ENCODE results near the gene ACAP2. TPM values are rescaled to one million over a fixed set of nuclear protein-coding genes. Genes with fewer than 3 reads are reported as not detected.
A peak's percentile ranks its signal among the peaks of the same experiment; 100 is the strongest.
"Not testable (repeated sequence)": the region's sequence is repeated elsewhere in the genome, so short reads cannot be mapped to it uniquely, and the experiment has no call there.

Gene ACAP2
- total and polyA plus RNA-seq, 10 donors: 11.2 to 127 (median 97.9) TPM

DNA sequence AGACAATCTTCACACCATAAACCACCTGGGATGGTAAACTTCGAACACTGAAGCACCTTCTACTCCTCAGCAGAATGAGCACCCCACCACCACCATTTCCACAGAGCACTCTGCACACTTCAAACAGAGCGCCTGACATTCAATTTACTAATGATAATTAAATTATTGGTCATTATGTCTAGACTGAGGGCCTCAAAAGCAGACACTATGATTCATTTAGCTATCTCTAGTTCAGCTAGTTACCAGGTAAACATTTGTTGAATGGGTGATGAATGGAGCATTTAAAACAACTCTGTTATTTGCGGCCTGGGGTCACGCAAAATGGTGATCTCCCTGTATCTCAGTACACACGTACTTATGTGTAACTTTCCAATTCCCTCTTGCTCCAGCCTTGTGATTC lies 40.9 kb downstream of the ACAP2 start:
- Histone ChIP-seq H3K4me1 (peaks cover 6 to 100% (median 60%) of the 10 kb centered on the region in 6 donors), H3K27me3 (replicated peaks in 1 of 7) (no peaks in the 10 kb centered on the region), H3K9me3 (no peaks in the 10 kb centered on the region), H3K36me3 (no peaks in the 10 kb centered on the region), H3K4me3 (no peak overlapping the region), H3K27ac (no peak overlapping the region)
- WGBS, 5 donors: 77 to 92% (median 87%) methylated on average over 5 of the region's 5 CpGs
- no peak for TF ChIP-seq POLR2AphosphoS5 (IDR thresholded peaks at IDR 0.05)
- TF ChIP-seq POLR2A (IDR thresholded peaks at IDR 0.05): no peak
- TF ChIP-seq, protein P1, sequence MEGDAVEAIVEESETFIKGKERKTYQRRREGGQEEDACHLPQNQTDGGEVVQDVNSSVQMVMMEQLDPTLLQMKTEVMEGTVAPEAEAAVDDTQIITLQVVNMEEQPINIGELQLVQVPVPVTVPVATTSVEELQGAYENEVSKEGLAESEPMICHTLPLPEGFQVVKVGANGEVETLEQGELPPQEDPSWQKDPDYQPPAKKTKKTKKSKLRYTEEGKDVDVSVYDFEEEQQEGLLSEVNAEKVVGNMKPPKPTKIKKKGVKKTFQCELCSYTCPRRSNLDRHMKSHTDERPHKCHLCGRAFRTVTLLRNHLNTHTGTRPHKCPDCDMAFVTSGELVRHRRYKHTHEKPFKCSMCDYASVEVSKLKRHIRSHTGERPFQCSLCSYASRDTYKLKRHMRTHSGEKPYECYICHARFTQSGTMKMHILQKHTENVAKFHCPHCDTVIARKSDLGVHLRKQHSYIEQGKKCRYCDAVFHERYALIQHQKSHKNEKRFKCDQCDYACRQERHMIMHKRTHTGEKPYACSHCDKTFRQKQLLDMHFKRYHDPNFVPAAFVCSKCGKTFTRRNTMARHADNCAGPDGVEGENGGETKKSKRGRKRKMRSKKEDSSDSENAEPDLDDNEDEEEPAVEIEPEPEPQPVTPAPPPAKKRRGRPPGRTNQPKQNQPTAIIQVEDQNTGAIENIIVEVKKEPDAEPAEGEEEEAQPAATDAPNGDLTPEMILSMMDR (IDR thresholded peaks at IDR 0.05 in 8 of 11, conservative IDR thresholded peaks at IDR 0.05 in 3 of 11): no peak
- intact Hi-C loops (cut with DNase I; ENCODE audit: low total_unique reads): no loop called here
- no peak for DNase-seq

DNA sequence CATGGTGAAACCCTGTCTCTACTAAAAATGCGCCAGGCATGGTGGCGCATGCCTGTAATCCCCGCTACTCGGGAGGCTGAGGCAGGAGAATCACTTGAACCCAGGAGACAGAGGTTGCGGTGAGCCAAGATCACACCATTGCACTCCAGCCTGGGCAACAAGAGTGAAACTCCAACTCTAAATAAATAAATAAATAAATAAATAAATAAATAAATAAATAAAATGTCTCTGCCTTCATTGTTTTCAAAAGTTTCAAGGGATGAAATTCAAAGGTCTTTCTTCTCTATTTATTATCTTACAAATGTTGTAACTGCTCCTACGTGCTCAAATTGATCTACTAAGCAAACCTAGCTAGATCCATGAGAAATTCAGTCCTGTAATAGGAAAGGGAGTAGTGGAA lies 44.4 kb downstream of the ACAP2 start:
- intact Hi-C loops (cut with DNase I; ENCODE audit: low total_unique reads); H3K27ac ChIP-seq: not testable (repeated sequence)
- WGBS, 5 donors: 80 to 99% (median 92%) methylated on average over 6 of the region's 6 CpGs

DNA sequence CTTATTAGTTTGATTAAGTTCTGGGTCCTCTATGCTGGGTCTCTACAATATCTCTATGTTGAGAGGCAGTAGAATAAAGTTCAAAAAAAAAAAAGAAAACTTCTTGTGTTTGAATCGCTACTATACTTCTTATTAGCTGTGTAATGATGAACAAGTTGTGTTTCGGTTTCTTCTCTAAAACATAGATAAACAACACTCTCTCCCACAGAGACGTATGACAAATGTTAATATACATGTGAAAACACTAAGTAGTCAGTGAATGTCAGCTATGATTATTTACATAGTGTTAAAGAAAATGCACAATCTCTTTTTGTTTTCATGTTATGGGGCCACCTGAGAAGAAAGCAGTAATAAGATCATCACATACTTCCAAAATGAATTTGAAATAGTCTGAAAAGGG lies 45.3 kb downstream of the ACAP2 start:
- 76 to 83% (median 81%) methylated on average over 3 of the region's 3 CpGs for WGBS, 5 donors
- Histone ChIP-seq H3K4me1 (peaks cover 11 to 100% (median 64%) of the 10 kb centered on the region in 6 donors), H3K9me3 (no peaks in the 10 kb centered on the region), H3K36me3 (no peaks in the 10 kb centered on the region), H3K27me3 (replicated peaks in 1 of 7) (no peaks in the 10 kb centered on the region), H3K27ac (peak overlapping the region in 3 of 8 donors; percentile 1 to 25 (median 1)), H3K4me3 (no peak overlapping the region)
- DNase-seq: no peak
- TF ChIP-seq, protein P1 (IDR thresholded peaks at IDR 0.05 in 8 of 11, conservative IDR thresholded peaks at IDR 0.05 in 3 of 11): no peak
- TF ChIP-seq POLR2AphosphoS5 (IDR thresholded peaks at IDR 0.05) (no peak), POLR2A (IDR thresholded peaks at IDR 0.05) (no peak)
- intact Hi-C loops (cut with DNase I; ENCODE audit: low total_unique reads): no loop called here

More for the DNA sequence above, 44.4 kb downstream of the ACAP2 start:
- H3K9me3 ChIP-seq; H3K27me3 ChIP-seq (replicated peaks in 1 of 7); DNase-seq; H3K4me3 ChIP-seq; H3K36me3 ChIP-seq: not testable (repeated sequence)
- peaks cover 11 to 100% (median 66%) of the 10 kb centered on the region in 6 donors for H3K4me1 ChIP-seq

DNA sequence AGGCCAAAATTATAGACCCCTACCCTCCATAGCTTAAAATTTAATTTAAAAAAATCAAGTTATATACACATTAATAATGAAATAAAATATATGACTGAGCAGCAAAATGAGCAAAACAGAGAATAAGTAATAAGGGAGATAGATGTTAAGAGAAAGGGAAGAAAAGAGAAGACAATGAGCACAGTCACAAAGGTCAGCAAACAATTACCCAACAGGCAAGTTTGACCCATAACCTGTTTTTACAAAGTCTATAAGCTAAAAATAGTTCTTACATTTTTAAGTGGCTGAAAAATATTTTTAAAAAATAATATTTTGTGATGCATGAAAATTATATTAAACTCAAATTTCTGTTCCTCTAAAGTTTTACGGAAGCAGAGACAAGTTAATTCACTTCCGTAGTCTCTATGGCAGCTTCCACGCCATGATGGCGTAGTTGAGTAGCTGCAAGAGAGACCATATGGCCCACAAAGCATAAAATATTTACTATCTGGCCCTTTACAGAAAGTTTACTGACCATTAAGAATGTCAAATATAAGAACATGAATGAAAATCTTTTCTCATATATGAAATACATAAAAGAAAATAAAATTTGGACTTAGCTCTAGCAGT lies 47.5 kb downstream of the ACAP2 start:
- intact Hi-C loops (cut with DNase I; ENCODE audit: low total_unique reads): no loop called here
- H3K27me3 ChIP-seq (replicated peaks in 1 of 7): no peaks in the 10 kb centered on the region
- peaks cover 0 to 18% (median 8%) of the 10 kb centered on the region in 6 donors for H3K36me3 ChIP-seq
- H3K4me1 ChIP-seq: peaks cover 5 to 81% (median 50%) of the 10 kb centered on the region in 6 donors
- WGBS, 5 donors: 74 to 85% (median 80%) methylated on average over 4 of the region's 4 CpGs
- H3K9me3 ChIP-seq: no peaks in the 10 kb centered on the region
- peak overlapping the region in 2 of 8 donors; percentile 14 to 16 for H3K27ac ChIP-seq
- H3K4me3 ChIP-seq: no peak overlapping the region
- TF ChIP-seq, protein P1 (IDR thresholded peaks at IDR 0.05 in 8 of 11, conservative IDR thresholded peaks at IDR 0.05 in 3 of 11): no peak
- TF ChIP-seq POLR2AphosphoS5 (IDR thresholded peaks at IDR 0.05): no peak
- no peak for TF ChIP-seq POLR2A (IDR thresholded peaks at IDR 0.05)
- no peak for DNase-seq

Measured in spleen (tissue), 11 donors.